IPS-NIHi7 (cell line): ENCODE results near the gene AMDHD2.

Experiments used
- DNase-seq: peaks from one replicate; pipeline ENCODE4 v3.0.0; 2012; ENCODE audit warnings: mixed read lengths; ENCODE audit errors: extremely low spot score

AMDHD2 gene

DNA sequence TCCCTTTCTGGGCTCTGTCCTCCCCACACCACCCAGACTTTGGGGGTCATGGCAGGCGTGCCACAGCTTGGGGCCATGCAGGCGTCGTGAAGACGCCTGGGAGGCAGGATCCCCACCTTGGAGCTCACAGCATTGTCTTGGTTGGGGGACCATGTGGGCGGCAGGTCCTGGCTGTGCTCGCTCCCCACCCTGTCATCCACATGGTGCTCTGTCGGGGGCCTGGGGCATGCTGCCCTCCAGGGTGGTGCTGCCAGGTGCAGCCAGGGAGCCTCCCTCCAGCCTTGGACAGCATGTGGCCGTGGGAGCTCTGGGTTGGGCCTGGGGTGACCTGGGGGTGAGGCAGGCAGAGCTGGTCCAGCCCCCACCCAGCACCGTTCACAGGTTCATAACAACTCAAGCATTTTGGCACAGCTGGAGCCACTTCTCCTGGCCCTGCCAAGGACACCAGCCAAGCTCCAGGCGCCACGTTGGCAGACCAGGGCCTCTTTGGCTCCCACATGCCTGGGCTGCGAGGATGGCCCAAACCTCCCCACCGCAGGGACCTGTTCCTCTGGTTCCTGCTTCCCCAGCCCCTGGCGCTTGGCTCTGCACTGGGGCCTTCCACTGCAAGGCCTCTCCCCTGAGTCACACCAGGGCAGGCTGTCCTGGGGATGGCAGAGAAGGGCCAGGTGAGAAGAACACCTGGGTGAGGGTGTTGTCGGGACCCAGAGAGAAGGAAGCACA, 21.5 kb upstream of the AMDHD2 start:
- no peak for DNase-seq

DNA sequence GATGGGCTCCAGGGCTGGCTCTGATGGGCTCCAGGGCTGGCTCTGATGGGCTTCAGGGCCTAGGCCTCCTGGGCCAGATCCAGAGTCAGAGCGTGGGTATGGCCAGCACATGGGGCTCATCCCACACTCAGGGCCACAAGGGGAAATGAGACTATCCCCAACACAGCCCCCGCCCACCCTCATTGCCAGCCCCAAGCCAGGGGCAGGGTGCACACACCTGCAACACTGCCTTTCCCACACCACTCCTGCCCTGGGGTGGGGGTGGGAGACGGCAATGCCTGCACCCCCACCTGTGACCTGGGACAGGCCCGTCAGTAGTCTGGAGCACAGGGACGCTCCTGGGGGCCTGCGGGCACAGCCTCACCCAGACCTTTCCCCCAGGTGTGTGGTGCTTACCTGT, 20.7 kb upstream of the AMDHD2 start:
- DNase-seq, result no peak

DNA sequence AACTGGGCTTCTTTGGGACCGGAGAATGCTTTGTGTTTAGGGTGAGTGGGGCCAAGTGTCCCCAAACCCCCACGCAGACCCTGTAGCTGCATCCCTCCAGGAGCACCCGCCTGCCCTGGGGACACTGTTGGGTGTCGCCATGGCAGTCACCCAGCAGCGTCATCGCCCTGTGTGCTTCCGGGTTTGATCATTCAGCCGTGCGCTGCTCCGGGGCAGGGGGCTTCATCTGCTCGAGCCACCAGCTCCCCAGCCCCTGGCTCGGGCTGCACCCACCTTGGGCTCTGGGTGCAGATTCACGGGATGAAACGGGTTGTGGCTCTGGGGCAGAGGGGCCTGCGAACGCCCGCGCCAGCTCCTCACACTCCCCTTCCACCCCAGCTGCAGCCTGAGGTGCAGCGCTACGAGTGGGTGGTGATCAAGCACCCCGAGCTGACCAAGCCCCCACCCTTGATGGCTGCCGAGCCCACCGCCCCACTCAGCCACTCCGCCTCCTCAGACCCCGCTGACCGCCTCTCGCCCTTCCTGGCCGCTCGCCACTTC, 20.2 kb upstream of the AMDHD2 start:
- DNase-seq, result no peak

DNA sequence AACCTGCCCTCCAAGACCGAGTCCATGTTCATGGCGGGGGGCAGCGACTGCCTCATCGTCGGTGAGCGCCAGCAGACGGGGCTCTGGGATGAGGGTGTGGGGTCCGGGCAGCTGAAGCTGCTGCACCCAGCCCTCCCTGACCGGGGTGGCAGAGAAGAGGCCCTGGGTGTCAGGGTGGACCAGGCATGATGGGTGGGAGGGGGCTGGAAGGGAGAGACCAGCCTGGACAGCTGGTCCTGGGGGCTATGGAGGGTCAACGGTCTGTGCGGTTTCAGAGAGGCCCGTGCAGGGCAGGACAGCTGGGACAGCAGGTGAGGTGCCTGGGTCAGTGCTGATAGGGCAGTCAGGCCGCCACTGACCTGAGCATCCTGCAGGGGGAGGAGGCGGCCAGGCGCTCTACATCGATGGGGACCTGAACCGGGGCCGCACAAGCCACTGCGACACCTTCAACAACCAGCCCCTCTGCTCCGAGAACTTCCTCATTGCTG, 19.7 kb upstream of the AMDHD2 start:
- no peak for DNase-seq

DNA sequence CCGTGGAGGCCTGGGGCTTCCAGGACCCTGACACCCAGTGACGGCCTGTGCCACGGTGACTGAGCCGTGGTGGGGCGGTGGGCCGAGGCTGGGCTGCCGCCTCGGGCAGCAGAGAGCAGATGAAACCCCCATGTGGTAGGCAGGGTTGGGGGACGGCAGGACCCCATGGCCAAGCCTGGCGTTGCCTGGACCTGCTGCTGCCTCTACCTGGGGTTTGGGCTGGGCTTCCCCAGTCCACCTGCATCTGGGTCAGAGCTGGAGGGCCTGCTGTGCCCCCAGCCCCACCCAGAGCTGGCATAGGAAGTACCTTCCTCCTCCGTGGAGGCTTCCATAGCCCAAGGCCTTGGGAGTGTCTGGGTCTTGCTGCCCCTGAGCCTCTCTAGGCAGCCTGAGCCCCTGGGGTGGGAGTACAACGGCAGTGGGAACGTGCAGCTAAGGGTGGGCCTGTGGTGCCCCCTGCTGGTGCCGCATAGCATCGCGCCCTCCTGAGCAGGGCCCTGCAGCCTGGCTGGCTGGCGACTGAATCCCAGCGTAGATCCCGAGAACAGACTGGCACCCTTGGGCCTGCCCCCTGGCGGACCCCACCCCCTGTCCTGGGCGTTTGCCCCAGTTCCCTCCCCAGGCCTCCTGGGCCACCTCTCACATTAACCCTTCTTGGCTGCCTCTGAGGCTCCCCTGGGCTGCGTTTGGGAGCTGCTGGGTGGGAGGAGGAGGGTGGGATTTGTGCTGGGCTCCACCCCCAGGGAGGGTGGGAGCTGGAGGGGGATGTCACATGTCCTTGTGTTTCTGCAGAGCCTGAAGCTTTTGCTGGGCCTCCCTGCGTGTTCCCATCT, 19.0 kb upstream of the AMDHD2 start:
- peak; percentile 95 for DNase-seq

DNA sequence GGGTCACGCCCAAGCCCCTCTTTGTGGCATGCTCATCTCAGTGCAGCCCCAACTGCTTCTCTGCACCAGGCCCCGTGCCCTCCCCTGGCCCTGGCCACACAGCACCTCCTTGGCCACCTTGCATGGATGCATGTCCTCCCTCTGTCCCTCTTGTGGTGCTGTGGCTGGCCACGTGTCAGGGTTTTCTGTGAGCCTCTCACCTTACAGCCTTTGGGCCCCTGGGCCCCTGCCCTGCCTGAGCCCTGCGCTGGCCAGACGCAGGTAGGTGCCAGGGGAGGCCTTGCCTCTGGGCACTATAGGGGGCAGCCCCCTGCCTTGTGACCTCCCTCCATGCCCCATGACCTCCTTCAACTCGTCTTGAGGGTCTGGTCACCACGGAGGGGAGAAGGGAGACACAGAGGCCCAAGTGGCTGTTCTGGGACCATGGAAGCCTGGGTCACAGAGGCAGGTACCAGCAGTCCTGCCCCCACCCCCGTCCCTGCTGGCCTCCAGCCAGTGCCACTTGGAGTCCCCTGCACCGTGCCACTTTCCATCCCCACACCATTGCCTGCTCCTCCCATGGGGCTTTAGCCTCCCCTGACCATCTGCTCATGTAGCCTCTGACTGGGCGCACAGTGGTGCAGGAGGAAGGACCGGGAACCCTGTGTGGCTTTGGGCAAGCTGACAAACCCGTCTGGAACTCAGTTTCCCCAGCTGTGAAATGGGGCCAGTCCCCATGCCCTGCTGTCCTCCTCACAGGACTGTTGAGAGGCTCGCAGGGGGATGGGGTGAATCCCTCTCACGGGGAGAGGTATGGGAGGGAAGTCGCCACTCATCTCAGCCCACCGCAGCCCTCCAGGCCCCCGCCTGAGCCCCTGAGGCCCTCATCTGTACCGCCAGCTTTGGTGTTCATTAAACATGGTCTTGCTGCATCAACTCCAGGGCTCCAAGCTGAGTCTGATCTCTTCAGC, 17.9 kb upstream of the AMDHD2 start:
- DNase-seq, result no peak

DNA sequence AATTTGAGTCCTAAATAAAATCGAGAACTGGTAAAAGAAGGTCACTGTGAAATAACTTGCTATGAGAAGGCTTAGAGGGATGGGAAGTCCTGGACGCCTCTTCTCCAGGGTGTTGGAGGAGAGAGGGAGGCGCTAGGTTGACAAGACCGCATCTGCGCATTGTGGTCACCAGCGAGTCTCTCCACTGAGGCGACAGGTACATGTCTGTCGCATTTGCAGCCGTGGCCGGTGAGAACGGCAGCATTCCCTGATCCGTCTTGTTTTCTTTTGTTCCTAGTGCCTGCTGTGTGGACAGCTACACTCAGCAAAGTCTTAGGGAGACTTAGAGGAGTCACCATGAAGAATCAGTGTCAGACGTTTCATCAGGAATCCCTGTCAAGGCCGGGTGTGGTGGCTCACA, 14.5 kb upstream of the AMDHD2 start:
- DNase-seq, result no peak

DNA sequence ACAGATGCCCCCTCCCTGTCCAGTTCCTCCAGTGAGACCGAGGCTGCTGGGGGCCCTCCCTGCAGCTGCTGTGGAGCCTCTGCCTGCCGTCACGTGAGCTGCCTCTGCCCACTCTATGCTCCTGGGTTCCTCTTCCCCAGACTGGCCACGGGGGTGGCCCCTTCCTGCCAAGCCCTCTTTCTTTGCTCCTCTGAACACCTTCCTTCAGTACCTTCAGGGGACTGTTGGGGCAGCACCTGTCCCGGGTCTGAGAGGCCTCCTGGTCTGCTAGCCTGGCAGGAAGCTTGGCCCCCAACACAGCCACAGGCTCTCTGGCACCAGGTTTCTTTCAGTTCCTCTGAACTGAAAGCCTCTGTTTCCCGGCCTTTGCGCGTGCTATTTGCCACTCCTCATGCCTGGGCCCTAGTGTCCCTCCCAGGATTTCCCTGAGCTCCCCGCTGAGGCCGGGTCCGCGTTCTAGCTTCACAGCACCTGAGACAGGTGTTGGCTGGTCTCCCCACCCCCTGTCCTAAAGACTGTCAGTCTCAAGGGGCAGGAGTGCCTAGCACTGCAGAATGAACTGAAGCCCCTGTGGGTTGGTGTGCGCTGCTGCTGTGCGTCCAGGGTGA, 13.0 kb upstream of the AMDHD2 start:
- DNase-seq, result no peak

DNA sequence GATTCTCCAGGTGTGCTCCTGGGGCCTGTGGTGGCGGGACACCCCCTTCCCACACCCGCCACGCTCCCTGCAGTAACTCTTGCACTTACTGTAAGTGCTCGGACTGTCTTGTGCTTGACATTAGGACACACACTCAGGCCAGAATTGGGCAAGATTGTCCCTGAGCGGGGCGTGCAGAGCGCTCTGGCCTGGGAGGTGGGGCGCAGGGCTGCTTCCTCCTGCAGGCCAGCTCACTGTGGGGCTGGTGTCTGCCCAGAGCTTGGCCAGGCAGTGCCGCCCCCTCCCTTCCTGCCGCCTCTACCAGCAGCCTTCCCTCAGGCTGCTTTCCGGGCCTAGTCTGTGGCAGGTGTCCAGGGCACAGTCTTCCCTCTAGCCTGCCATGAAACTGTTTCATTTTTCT, 12.5 kb upstream of the AMDHD2 start:
- DNase-seq, result no peak

DNA sequence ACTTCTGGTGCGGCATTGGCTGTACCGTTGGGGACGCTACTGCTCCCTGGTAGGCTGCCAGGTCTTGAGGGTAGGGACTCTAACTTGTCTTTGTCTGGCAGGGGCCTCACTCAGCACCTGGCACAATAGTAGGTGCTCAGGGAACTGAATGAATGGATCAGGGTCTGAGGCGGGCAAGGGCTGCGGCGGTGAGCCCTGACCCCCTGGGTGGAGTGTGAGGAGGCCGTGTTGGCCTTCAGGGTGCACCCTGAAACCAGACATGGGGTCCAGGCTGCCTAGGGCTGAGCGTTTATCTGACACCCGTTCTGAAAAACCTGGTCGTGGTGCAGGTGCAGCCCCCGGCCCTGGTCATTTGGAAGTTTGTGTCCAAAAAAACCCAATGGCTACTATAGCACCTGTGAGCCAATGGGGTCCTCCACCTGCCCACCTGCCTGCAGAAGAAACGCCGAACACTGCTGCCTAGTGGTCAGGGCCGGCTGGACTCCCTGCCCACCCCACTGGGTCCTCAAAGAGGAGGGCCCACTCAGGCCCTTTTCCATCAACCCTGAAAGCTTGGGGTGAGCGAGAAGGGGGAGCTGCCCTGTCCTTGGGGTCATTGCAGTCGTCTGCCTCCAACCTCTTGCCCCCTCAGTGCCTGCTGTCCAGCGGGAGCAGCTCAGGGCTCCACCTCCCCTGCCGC, 11.3 kb upstream of the AMDHD2 start:
- no peak for DNase-seq

DNA sequence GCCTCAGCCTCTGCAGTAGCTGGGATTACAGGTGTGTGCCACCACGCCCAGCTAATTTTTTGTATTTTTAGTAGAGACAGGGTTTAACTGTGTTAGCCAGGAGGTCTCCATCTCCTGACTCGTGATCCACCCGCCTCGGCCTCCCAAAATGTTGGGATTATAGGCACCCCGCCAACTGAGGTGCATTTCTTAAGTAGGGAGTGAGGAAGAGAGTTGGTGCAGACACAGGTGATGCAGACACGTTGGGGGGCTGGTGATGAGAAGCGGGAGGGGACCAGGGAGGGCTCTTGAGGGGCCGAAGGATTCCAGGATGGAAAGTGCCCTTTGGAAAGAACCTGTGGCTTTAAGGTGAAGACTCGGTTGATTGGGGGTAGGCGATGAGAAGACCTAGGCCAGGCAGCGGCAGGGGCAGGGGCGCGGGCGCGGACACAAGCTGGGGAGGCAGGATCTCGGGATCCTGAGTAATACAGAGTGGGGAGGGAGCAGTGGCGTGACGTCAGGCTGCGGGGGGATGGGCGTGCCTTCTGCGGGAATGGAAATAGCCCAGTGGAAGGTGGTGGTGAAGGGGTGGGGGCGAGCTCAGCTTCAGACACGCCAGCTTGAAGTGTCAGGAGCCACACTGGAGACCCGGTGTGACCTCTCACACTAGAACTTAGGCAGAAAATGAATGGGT, 8.9 kb upstream of the AMDHD2 start:
- peak; percentile 31 for DNase-seq

DNA sequence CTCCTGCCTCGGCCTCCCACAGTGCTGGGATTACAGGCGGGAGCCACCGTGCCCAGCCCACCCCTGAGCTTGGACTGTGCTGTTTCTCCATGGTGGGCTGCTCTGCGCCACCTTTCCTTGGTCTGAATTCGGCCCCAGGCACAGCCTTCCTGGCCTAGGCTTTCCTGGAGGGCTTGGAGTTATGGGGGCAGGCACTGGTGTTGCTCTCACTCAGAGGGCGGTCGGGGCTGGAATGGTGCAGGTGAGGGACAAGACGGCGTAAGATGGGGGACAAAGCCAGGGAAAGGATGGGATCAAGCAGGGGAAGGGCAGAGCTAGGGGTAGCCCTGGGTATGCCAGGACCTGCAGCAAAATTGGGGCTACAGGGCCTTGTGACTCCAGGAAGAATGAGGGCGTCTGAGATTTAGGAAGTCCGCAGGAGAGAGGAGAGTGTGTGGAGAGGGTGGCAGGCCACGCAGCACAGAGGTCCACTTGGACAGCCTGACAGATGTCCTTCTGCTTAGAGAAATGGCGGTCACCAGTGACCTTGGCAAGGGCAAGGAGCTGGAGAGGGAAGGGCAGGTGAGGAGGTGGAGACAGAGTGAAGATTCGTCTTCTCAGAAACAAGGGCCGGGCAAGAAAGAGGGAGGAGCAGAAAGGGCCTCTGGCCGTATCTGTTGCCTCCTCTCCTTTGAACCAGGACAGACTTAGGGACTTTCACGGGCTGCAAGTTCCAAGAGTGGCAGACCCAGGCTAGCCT, 8.0 kb upstream of the AMDHD2 start:
- no peak for DNase-seq

DNA sequence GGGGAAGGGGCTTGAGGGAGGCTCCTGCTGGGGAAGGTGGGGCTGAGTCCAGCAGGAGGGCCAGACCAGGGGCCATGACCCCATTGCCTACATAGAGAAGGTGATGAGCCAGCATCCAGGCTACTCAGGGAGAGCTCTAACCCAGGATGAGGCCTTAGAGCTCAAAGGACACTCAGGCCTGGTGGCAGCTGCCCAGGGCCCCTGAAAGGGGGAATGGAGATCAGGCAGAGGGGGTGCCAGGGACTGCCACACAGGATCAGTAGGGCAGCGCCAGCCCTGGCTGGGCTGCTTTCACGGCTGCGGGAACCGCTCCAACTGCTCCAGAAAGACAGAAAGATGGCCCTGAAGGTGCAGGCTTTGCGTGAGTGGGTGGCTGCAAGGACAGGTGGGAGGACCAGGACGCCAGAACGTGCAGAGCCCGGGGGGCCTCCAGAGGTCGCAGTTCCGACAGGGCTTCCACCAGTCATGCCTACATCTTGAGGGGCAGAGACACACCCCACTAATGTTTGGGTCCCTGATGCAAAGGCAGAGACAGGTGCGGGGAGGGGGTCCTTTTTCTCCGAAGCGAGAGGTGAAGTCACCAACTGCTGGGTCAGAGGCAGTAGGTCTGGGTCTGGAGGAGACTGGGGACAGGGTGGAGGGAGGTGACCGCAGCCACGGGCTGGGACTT, 7.3 kb upstream of the AMDHD2 start:
- peak; percentile 53 for DNase-seq

DNA sequence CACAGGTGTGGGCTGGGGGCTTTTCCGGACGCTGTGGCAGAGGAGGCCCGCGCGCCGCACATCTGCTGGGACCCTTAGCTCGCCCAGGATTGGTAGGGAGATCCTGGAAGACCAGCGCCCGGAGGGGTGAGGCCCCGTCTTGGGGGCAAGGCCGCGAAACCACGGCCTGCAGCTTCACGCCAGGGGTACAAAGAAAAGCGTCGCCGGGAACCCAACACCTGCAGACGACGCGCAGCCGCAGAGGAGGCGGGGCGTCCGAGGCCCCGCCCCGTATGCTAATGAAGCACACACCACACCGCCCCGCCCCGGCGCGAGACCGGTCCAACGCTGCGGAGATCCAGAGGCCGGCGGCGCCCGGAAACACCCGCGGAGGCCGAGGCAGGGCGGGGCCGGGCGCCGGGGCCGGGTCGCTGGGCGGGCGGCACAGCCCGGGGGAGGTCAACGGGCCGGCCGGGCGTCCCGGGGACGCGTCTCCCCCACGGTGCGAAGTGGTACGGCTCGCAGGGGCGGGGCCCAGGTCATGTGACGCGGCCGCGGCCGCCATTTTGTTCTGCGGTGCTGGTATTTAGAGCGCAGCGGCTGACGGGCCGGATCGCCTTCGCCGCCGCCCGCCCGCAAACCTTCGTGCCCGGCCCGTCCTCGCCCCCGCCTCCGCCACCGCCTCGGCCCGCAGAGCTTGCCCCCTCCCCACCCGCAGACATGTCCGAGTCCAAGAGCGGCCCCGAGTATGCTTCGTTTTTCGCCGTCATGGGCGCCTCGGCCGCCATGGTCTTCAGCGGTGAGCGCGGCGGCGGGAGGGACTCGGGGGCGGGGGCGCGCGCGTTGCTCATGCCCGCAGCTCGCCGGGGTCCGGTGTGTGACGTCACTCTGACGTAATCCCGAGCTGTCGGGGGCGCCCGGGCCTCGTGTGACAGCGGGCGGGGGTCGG, 6.5 kb upstream of the AMDHD2 start, which contains the start of gene ATP6V0C:
Gene ATP6V0C (plus strand): TSS at position 548 of the 928 bp plus-strand sequence. CDS start 152 bp downstream, at position 700.
- peak; percentile 95 for DNase-seq

DNA sequence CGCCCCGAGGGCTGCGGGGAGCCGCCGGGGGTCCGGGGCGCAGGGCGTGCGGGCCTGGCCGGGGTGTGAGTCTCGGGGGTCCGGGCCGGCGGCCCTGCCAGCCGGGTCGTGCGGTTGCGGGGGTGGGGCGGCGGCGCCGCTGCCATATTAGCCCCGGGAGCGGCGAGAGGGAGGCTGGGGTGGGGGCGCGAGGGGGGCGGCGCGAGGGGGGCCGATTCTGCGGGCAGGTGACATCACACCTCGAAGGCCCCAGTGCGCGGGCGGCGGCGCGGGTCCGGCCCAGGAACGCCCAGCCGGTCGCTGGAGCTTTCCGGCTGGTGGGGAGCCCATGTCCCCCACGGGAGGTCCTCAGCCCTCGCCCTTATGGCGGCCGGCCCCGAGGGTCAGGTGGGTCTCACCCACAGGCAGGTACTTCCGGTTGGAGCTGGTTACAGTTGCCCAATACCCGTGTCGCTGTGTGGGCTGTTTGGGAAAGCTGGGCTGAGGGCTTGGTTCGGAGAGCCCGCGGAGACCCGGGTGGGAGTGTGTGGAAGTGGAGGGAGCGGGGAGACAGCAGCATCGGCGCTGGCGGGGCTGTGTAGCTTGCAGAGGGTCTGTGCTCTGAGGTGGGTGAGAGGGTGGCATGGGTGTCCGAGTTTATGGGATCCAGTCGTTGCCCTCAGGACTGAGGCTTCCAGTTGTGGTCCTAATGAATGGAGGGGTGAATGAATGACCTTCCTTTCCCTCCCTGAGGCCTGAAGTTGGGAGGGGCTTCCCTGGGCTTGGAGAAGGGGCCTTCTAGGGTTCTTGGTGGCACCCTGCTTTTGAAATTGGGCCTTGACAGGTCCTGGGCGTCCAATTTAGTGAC, 5.6 kb upstream of the AMDHD2 start:
- no peak for DNase-seq

DNA sequence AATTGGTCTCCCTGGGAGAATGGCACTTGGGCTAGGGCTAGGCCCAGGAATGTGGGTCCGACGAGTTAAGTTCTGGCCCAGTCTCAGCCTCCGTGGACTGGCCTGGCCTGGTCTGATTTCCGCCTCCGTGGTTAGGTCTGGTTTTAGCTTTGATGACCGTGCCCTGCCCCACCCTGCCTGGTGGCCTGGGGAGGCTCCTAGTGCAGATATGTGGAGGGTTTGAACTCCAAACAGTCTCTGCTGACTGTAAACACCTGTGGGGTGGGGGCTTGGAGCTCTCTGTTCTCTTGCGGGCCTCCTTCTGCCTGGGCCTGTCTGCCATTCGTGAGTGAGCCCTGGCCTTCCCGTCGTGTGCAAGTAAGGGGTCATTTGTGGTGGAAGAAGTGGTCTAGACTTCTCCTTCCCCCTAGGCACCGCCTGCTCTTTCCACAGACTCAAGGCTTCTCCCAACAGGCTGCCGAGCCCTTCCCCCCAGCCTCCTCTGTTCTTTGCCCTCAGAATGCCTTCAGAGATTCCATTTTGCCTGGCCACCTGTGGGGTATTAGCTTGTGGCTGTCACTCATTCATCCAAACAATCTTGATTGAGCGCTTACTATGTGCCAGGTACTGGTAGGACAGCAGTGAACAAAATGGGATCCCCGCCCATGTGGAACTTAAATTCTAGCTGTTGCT, 4.9 kb upstream of the AMDHD2 start:
- no peak for DNase-seq
